OCI-LY3 (cell line): ENCODE data around the gene PATL2.

Experiments used
- CTCF ChIP-seq: fragments of 200-600, 300-600 bp; sonication (generic); IDR thresholded peaks from 2 replicates; pipeline ENCODE4 v1.5.1; 2014; ENCODE audit warnings: antibody characterized with exemption, low read length, low read depth
- EZH2phosphoT487 ChIP-seq: fragments of 200-600 bp; shearing (Covaris generic); IDR thresholded peaks from 2 replicates; pipeline ENCODE4 v1.6.1; 2018; ENCODE audit warnings: antibody characterized with exemption, mixed run types, low read depth

DNA sequence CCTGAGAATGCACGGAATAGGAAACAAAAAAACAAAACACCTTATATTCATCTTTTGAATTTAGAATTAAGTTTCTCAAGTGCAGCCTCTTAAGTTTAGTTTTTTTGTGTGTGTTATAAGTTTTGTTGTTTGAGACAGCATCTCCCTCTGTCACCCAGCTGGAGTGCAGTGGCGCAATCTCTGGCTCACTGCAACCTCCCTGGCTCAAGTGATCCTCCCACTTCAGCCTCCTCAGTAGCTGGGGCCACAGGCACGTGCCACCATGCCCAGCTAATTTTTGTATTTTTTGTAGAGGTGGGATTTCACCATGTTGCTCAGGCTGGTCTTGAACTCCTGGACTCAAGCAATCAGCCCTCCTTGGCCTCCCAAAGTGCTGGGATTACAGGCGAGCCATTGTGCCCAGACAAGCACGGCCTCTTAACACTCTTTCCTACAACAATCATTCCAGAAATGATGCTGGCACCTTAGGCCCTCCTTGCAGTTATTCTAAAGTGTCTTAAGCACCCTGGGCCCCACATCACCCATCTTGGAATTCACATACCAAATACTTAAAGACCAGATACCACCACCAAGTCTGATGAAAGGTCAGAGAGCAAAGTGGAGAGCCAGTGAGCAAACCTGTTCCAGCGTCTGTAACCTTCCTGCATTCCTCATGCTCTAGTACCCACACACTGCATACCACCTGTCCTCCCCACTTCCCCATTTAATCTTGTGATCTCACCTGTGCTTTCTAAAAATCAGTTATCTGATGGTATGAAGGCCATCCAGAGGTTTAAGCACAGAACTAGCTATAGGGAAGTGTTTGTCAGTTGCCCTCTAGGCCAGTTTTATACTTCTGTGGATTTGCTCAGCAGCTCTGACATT, 40.8 kb downstream of the PATL2 start:
- TF ChIP-seq CTCF (no peak), EZH2phosphoT487 (no peak)
